SKM-1 (cell line): ENCODE results near the gene COQ9.

Source experiments
- DNase-seq: peaks from one replicate; lab custom pipeline; 2025; ENCODE audit not compliant: unreplicated experiment; lab: John Stamatoyannopoulos, UW

Gene COQ9

GRCh38 chr16:57509231-57509923 is 62.1 kb downstream of the COQ9 start:
- DNase-seq: no peak

- no peak for DNase-seq
These were observed 63.0 kb downstream of the COQ9 start for GRCh38 chr16:57510016-57510871.
